ENCODE measurements around the gene NAA25.
"Not testable (repeated sequence)": the region's sequence is repeated elsewhere in the genome, so short reads cannot be mapped to it uniquely, and the experiment has no call there.

Gene NAA25

DNA sequence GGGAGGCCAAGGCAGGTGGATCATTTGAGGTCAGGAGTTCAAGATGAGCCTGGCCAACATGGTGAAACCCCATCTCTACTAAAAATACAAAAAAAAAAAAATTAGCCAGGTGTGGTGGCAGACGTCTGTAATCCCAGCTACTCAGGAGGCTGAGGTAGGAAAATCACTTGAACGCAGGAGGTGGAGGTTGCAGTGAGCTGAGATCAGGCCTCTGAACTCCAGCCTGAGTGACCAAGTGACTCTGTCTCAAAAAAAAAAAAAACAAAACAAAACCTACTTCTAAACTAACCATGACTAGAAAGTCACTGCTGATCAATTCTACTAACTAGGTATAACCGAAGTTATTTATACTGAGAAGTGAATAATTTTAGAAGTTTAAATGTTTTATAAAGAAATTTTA lies 99.0 kb downstream of the NAA25 start:
- DNase-seq (ENCODE audit: low spot score), result not testable (repeated sequence)

DNA sequence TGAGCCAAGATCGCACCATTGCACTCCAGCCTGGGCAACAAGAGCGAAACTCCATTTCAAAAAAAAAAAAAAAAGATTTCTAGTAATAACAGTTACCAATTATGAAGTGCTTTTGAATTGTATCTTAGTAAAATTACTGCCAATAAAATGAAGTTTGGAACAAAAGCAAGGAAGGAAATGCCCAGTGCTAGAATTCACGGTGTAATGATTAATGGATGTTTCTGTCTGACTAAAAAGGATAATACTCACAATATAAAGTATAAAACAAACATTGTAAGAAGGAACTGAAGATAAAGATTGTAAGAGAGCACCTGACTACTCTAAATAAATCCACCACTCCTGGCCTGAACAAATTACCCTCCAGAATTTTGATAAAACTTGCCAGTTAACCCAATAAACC lies 99.7 kb downstream of the NAA25 start:
- DNase-seq (ENCODE audit: low spot score), result no peak

- no peak for DNase-seq (ENCODE audit: low spot score)
Measured at GRCh38 chr12:112007945-112008344, 100.6 kb downstream of the NAA25 start.

DNA sequence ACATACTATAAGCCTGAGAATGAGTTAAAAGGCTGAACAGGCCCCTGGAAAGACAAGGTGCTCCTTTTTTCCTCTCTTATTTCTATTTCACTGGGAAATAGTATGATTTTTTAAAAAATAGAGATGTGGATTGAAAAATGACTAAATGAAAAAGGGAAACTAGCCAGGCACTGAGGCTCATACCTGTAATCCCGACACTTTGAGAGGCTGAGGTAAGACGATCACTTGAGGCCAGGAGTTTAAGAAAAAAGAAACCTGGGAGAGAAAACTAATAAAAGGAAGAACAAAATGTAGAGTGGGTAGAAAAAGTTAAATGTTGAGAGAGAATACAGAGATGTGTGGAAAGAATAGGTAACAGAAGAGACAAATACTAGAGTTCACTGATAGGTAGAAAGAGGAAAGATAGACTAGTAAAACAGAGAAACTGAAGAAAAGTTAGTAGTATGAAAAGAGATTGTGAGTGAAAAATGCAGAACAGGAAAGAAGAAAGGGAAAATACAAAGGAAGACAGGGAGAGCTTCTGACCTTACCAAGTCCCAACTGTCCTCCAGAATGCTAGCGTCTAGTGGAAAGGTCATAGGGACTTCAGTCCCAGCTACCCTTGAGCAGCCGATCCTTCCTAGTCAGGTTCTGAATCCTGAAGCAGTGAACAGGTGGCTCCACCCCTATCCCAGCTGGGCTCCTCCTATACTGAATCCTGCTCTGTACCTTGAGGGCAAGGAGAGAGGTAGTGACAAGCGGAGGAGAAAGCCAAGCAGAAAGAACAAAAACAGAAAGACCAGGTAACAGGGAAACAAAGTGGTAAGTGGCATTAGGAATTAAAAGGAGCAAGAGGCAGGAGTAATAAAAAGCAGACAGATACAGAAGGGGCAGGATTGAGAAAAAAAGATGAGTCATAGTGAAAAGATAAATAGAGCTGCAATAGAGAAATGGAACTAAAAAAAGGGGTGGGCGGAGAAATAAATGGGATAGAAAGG lies 102.9 kb downstream of the NAA25 start:
- no peak for DNase-seq (ENCODE audit: low spot score)

DNA sequence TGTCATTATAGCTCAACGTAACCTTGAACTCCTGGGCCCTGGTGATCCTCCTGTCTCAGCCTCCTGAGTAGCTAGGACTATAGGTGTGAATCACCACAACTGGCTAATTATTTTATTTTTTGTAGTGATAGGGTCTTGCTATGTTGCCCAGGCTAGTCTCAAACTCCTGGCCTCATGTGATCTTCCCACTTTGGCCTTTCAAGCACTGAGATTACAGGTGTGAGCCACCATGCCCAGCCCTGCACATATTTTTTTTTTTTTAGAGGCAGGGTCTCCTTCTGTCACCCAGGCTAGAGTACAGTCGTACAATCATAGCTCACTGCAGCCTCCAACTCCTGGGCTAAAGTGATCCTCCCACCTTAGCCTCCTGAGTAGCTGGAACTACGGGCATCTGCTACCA lies 104.5 kb downstream of the NAA25 start:
- no peak for DNase-seq (ENCODE audit: low spot score)

DNA sequence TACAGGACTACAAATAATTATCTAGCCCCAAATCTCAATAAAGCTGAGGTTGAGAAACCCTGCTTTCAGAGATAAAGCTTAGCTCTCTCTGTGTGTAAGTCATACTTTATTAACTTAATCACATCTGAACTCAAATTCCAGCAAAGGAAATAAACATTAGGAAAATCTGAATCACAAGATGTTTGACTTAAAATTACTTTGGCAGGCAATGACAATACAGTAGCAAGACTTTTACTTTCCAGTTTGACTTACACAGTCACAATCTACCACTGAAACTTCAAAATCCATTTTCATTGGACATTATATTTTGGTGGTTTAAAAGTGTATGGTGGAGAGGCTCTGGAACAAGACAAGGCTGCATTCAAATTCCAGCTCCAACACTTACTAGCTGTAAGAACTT lies 107.0 kb downstream of the NAA25 start:
- DNase-seq (ENCODE audit: low spot score), result no peak

DNA sequence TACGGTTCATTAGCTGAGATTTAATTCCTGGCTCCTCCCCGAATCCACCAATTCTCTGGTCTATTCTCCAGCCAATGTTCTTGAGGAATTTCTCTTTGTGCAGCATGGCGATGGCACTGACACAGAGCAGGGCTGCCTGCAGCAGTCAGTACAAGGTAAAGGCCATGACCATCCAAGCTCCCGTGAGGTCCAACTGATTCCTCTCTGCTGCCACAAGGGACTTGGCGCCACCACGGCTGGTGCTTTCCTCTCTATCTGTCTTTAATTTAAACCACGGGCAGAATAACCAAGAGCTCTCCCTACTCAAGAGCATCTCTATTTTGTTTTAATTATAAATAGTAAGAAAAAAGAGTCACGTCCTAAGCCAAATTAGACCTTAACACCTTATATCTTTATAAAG lies 107.8 kb downstream of the NAA25 start:
- DNase-seq (ENCODE audit: low spot score), result no peak

- not testable (repeated sequence) for DNase-seq (ENCODE audit: low spot score)
Measured at GRCh38 chr12:111999129-111999528, 109.5 kb downstream of the NAA25 start.

GRCh38 chr12:111998015-111998414 lies 110.6 kb downstream of the NAA25 start:
- no peak for DNase-seq (ENCODE audit: low spot score)

- no peak for DNase-seq (ENCODE audit: low spot score)
Measured at GRCh38 chr12:111997300-111997699, 111.3 kb downstream of the NAA25 start.

DNA sequence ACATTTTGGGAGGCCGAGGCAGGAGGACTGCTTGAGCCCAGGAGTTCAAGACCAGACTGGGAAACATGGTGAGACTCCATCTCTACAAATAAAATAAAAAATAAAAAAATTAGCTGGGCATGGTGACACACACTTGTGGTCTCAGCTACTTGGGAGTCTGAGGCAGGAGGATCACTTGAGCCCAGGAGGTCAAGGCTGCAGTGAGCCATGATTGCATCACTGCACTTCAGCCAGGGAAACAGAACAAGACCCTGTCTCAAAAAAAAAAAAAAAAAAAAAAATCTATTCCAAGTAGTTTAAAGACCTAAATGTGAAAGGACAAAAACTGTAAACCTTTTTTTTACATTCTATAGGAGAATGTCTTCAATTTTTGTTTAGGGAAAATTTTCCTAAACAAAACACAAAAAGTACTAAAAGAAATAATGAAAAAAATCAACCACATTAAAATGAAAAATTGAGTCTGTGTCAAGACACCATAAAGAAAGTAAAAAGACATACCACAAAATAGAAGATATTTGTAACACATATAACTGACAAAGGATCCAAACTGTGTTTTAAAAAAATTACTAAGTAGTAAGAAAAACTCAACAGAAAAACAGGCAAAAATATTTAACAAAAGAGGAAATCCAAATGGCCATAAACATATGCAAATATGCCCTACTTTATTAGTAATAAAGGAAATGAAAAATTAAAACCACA lies 112.7 kb downstream of the NAA25 start:
- DNase-seq (ENCODE audit: low spot score), result no peak

DNA sequence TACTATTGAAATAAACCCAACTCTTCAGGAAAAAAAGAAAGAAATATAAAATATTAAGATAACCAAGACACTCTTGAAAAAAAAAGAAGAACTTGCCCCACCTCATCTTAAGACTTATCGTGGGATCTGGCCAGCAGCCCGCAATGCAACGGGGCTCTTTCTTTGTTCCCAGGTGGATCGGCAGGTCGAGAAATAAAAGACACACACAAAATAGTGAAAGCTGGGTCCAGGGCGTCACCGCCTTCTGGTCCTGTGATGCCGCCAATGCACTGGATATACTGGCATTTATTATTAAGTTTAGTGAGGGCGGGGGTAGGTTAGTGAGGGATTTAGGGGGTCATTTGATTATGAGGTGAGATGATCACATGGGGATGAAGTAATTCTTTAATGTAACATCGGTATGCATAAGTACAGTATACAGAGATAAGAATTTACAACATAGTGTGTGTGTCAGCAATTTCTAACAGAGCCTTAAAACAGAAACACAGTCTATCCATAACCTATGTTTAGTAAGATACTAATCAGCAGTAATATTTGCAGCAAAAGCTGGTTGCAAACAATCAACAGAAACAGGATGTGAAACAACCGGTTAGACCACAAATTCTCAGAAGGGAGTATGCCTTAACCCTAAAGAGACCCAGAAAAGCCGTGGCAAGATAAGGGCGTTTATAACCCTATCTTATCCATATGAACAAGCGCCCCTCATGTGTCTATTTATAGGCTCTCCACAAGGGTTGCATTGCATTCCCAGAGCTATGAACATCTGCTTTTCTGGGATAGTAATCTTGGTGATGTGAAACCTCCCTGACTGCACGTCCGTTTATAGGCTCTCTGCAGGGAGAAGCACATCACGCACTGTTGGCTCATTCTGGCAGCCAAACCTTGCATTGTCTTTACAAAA lies 114.1 kb downstream of the NAA25 start:
- not testable (repeated sequence) for DNase-seq (ENCODE audit: low spot score)

DNA sequence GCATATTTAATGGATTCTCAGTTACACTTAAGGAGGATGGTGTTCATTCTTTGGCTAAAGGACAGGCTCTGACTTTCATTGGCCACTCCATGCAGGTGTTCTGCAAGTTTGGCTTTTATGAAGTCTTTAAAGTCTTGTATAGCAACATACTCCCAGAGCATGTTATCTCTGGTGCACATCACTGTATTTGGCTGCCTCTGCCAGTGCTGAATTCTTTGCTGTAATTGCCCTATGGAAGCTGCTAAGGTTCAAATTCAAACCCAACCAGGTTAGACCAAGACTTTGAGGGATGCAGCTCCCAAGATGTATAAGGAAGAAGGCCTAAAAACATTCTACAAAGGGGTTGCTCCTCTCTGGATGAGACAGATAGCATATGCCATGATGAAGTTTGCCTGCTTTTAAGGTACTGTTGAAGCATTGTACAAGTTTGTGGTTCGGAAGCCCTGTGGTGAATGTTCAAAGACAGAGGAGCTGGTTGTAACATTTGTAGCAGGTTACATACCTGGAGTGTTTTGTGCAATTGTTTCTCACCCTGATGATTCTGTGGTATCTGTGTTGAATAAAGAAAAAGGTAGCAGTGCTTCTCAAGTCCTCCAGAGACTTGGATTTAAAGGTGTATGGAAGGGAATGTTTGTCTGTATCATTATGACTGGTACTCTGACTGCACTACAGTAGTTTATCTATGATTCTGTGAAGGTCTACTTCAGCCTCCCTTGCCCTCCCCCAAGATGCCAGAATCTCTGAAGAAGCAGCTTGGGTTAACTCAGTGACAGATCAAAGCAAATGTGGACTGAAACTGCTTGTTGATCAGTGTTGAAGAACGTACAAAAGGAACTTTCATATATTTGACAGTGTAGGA lies 115.1 kb downstream of the NAA25 start:
- no peak for DNase-seq (ENCODE audit: low spot score)

- no peak for DNase-seq (ENCODE audit: low spot score)
Measured at GRCh38 chr12:111992464-111992863, 116.1 kb downstream of the NAA25 start.

GRCh38 chr12:111991946-111992345 lies 116.6 kb downstream of the NAA25 start:
- no peak for DNase-seq (ENCODE audit: low spot score)

- no peak for DNase-seq (ENCODE audit: low spot score)
Measured at GRCh38 chr12:111991535-111991934, 117.0 kb downstream of the NAA25 start.

GRCh38 chr12:111984820-111985219 lies 123.8 kb downstream of the NAA25 start:
- DNase-seq (ENCODE audit: low spot score), result no peak

GRCh38 chr12:111981987-111982386 lies 126.6 kb downstream of the NAA25 start:
- no peak for DNase-seq (ENCODE audit: low spot score)

GRCh38 chr12:111980598-111980997 lies 128.0 kb downstream of the NAA25 start:
- no peak for DNase-seq (ENCODE audit: low spot score)

GRCh38 chr12:111978545-111978944 lies 130.0 kb downstream of the NAA25 start:
- DNase-seq (ENCODE audit: low spot score), result no peak

- no peak for DNase-seq (ENCODE audit: low spot score)
Measured at GRCh38 chr12:111976860-111977259, 131.7 kb downstream of the NAA25 start.

All from putamen (tissue), 1 donor.